RKO (cell line): ENCODE results near the gene FRMD5.

Experiments used
- DNase-seq: peaks from one replicate; pipeline ENCODE4 v3.0.0-alpha.2; 2016; ENCODE audit warnings: low spot score

The FRMD5 gene

GRCh38 chr15:43974852-43975251 lies 220.2 kb downstream of the FRMD5 start:
- no peak for DNase-seq

GRCh38 chr15:43969802-43970375 lies 225.2 kb downstream of the FRMD5 start:
- no peak for DNase-seq

GRCh38 chr15:43968551-43968950 lies 226.5 kb downstream of the FRMD5 start:
- no peak for DNase-seq

- no peak for DNase-seq
Observed at GRCh38 chr15:43966646-43967045, 228.4 kb downstream of the FRMD5 start.

- DNase-seq: peak; percentile 52
Observed at GRCh38 chr15:43958861-43959330, 236.2 kb downstream of the FRMD5 start.

- no peak for DNase-seq
Observed at GRCh38 chr15:43957724-43958123, 237.3 kb downstream of the FRMD5 start.

GRCh38 chr15:43955140-43955539 lies 239.9 kb downstream of the FRMD5 start:
- DNase-seq: no peak

GRCh38 chr15:43954181-43954621 lies 240.9 kb downstream of the FRMD5 start:
- peak; percentile 19 for DNase-seq

- no peak for DNase-seq
Observed at GRCh38 chr15:43953402-43953801, 241.7 kb downstream of the FRMD5 start.

- DNase-seq: no peak
Observed at GRCh38 chr15:43950531-43950930, 244.5 kb downstream of the FRMD5 start.

GRCh38 chr15:43948691-43949325 lies 246.3 kb downstream of the FRMD5 start:
- DNase-seq: no peak

- no peak for DNase-seq
Observed at GRCh38 chr15:43943511-43943910, 251.6 kb downstream of the FRMD5 start.

GRCh38 chr15:43942194-43942593 lies 252.9 kb downstream of the FRMD5 start:
- DNase-seq: no peak

- DNase-seq: no peak
Observed at GRCh38 chr15:43941555-43941954, 253.5 kb downstream of the FRMD5 start.

- DNase-seq: no peak
Observed at GRCh38 chr15:43941071-43941470, 254.0 kb downstream of the FRMD5 start.

GRCh38 chr15:43939070-43939469 lies 256.0 kb downstream of the FRMD5 start:
- DNase-seq: peak; percentile 9

GRCh38 chr15:43934480-43934879 lies 260.6 kb downstream of the FRMD5 start:
- no peak for DNase-seq

GRCh38 chr15:43932907-43933306 lies 262.2 kb downstream of the FRMD5 start:
- no peak for DNase-seq

GRCh38 chr15:43931790-43932435 lies 263.2 kb downstream of the FRMD5 start:
- DNase-seq: no peak

GRCh38 chr15:43931119-43931518 lies 264.0 kb downstream of the FRMD5 start:
- DNase-seq: no peak

- DNase-seq: no peak
Observed at GRCh38 chr15:43930556-43930955, 264.5 kb downstream of the FRMD5 start.

- DNase-seq: no peak
Observed at GRCh38 chr15:43930079-43930478, 265.0 kb downstream of the FRMD5 start.

- DNase-seq: no peak
Observed at GRCh38 chr15:43928152-43928551, 266.9 kb downstream of the FRMD5 start.
